Amygdala (tissue), 56 donors: ENCODE data around the gene SNCB.

Source experiments
- DNase-seq, 56 donors: peaks; one replicate each; lab custom pipeline; 2025; lab: John Stamatoyannopoulos, UW

SNCB gene

GRCh38 chr5:176629853-176630680 is at the start of gene SNCB, which contains the start of gene EIF4E1B:
SNCB (minus strand) TSS chr5:176630534; CDS start chr5:176629654, 880 bp downstream.
EIF4E1B (plus strand) TSS chr5:176630675; CDS start chr5:176642788, 12,113 bp downstream.
- DNase-seq, result peak in 20 of 56 donors; percentile 17 to 63 (median 42)

- DNase-seq, result no peak
Measured at GRCh38 chr5:176679365-176680225, 49.3 kb upstream of the SNCB start.

- DNase-seq, result peak in 1 of 56 donors; percentile 16
Measured at GRCh38 chr5:176678584-176678983, 48.2 kb upstream of the SNCB start.

- no peak for DNase-seq
Measured at GRCh38 chr5:176677209-176677939, 47.0 kb upstream of the SNCB start.

GRCh38 chr5:176676361-176676824 is 46.1 kb upstream of the SNCB start:
- no peak for DNase-seq

- DNase-seq, result no peak
Measured at GRCh38 chr5:176675676-176676360, 45.5 kb upstream of the SNCB start.

- DNase-seq, result no peak
Measured at GRCh38 chr5:176674799-176675198, 44.5 kb upstream of the SNCB start.

GRCh38 chr5:176673651-176674583 is 43.6 kb upstream of the SNCB start:
- no peak for DNase-seq

- no peak for DNase-seq
Measured at GRCh38 chr5:176671890-176672747, 41.8 kb upstream of the SNCB start.

- no peak for DNase-seq
Measured at GRCh38 chr5:176671399-176671798, 41.1 kb upstream of the SNCB start.

GRCh38 chr5:176670449-176670848 is 40.1 kb upstream of the SNCB start:
- no peak for DNase-seq

GRCh38 chr5:176667637-176668036 is 37.3 kb upstream of the SNCB start:
- DNase-seq, result no peak

- DNase-seq, result no peak
Measured at GRCh38 chr5:176665517-176665916, 35.2 kb upstream of the SNCB start.

- no peak for DNase-seq
Measured at GRCh38 chr5:176664886-176665285, 34.6 kb upstream of the SNCB start.

GRCh38 chr5:176664479-176664878 is 34.1 kb upstream of the SNCB start:
- DNase-seq, result no peak

- no peak for DNase-seq
Measured at GRCh38 chr5:176663566-176663965, 33.2 kb upstream of the SNCB start.

- DNase-seq, result no peak
Measured at GRCh38 chr5:176662371-176663333, 32.3 kb upstream of the SNCB start.
